Measurements from ENCODE around the gene RTL1.

- TF ChIP-seq, protein P1, sequence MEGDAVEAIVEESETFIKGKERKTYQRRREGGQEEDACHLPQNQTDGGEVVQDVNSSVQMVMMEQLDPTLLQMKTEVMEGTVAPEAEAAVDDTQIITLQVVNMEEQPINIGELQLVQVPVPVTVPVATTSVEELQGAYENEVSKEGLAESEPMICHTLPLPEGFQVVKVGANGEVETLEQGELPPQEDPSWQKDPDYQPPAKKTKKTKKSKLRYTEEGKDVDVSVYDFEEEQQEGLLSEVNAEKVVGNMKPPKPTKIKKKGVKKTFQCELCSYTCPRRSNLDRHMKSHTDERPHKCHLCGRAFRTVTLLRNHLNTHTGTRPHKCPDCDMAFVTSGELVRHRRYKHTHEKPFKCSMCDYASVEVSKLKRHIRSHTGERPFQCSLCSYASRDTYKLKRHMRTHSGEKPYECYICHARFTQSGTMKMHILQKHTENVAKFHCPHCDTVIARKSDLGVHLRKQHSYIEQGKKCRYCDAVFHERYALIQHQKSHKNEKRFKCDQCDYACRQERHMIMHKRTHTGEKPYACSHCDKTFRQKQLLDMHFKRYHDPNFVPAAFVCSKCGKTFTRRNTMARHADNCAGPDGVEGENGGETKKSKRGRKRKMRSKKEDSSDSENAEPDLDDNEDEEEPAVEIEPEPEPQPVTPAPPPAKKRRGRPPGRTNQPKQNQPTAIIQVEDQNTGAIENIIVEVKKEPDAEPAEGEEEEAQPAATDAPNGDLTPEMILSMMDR (conservative IDR thresholded peaks at IDR 0.05) = no peak
- no peak for TF ChIP-seq ZFX (IDR thresholded peaks at IDR 0.05)
Observed at GRCh38 chr14:100911665-100912316, 8.3 kb upstream of the RTL1 start.

All from C4-2B (cell line).